ENCODE measurements around the gene FAM110D. TPM values are rescaled to one million over a fixed set of nuclear protein-coding genes. Genes with fewer than 3 reads are reported as not detected.

The FAM110D gene
- polyA plus RNA-seq, 3 donors, result 0.67 to 1.5 (median 1.1) TPM

- DNase-seq (ENCODE audit: extremely low read depth in 1 of 11, low read depth in 9 of 11, low spot score in 4 of 11), result no peak
Measured at GRCh38 chr1:26177182-26177684, 18.4 kb downstream of the FAM110D start, which contains the start of gene CNKSR1. TSS of gene CNKSR1 (plus strand) at chr1:26177491. CDS start at chr1:26177548, 57 bp downstream.

- no peak for DNase-seq (ENCODE audit: extremely low read depth in 1 of 11, low read depth in 9 of 11, low spot score in 4 of 11)
Measured at GRCh38 chr1:26180010-26180506, 21.2 kb downstream of the FAM110D start.

- no peak for DNase-seq (ENCODE audit: extremely low read depth in 1 of 11, low read depth in 9 of 11, low spot score in 4 of 11)
Measured at GRCh38 chr1:26181586-26182382, 22.9 kb downstream of the FAM110D start.

- no peak for DNase-seq (ENCODE audit: extremely low read depth in 1 of 11, low read depth in 9 of 11, low spot score in 4 of 11)
Measured at GRCh38 chr1:26182383-26182696, 23.5 kb downstream of the FAM110D start.

GRCh38 chr1:26184086-26184485 lies 25.2 kb downstream of the FAM110D start:
- no peak for DNase-seq (ENCODE audit: extremely low read depth in 1 of 11, low read depth in 9 of 11, low spot score in 4 of 11)

GRCh38 chr1:26184883-26185282 lies 26.0 kb downstream of the FAM110D start:
- no peak for DNase-seq (ENCODE audit: extremely low read depth in 1 of 11, low read depth in 9 of 11, low spot score in 4 of 11)

GRCh38 chr1:26187882-26188281 lies 29.0 kb downstream of the FAM110D start:
- no peak for DNase-seq (ENCODE audit: extremely low read depth in 1 of 11, low read depth in 9 of 11, low spot score in 4 of 11)

GRCh38 chr1:26188477-26188876 lies 29.6 kb downstream of the FAM110D start:
- DNase-seq (ENCODE audit: extremely low read depth in 1 of 11, low read depth in 9 of 11, low spot score in 4 of 11), result no peak

- DNase-seq (ENCODE audit: extremely low read depth in 1 of 11, low read depth in 9 of 11, low spot score in 4 of 11), result no peak
Measured at GRCh38 chr1:26189331-26189730, 30.5 kb downstream of the FAM110D start.

- no peak for DNase-seq (ENCODE audit: extremely low read depth in 1 of 11, low read depth in 9 of 11, low spot score in 4 of 11)
Measured at GRCh38 chr1:26189751-26190275, 30.9 kb downstream of the FAM110D start.

- DNase-seq (ENCODE audit: extremely low read depth in 1 of 11, low read depth in 9 of 11, low spot score in 4 of 11), result peak in 6 of 11 donors; percentile 17 to 65 (median 54)
Measured at GRCh38 chr1:26190373-26190987, 31.6 kb downstream of the FAM110D start, which contains the start of gene CATSPER4. TSS of gene CATSPER4 (plus strand) at chr1:26190602. CDS start at chr1:26190628, 26 bp downstream.

GRCh38 chr1:26191739-26192138 lies 32.9 kb downstream of the FAM110D start:
- DNase-seq (ENCODE audit: extremely low read depth in 1 of 11, low read depth in 9 of 11, low spot score in 4 of 11), result no peak

GRCh38 chr1:26195805-26196204 lies 36.9 kb downstream of the FAM110D start:
- DNase-seq (ENCODE audit: extremely low read depth in 1 of 11, low read depth in 9 of 11, low spot score in 4 of 11), result no peak

GRCh38 chr1:26197301-26197700 lies 38.4 kb downstream of the FAM110D start:
- DNase-seq (ENCODE audit: extremely low read depth in 1 of 11, low read depth in 9 of 11, low spot score in 4 of 11), result no peak

- no peak for DNase-seq (ENCODE audit: extremely low read depth in 1 of 11, low read depth in 9 of 11, low spot score in 4 of 11)
Measured at GRCh38 chr1:26197813-26198212, 38.9 kb downstream of the FAM110D start.

GRCh38 chr1:26200413-26200812 lies 41.5 kb downstream of the FAM110D start:
- no peak for DNase-seq (ENCODE audit: extremely low read depth in 1 of 11, low read depth in 9 of 11, low spot score in 4 of 11)

GRCh38 chr1:26203642-26204318 lies 44.9 kb downstream of the FAM110D start:
- DNase-seq (ENCODE audit: extremely low read depth in 1 of 11, low read depth in 9 of 11, low spot score in 4 of 11), result no peak

GRCh38 chr1:26210147-26210870 lies 51.4 kb downstream of the FAM110D start:
- DNase-seq (ENCODE audit: extremely low read depth in 1 of 11, low read depth in 9 of 11, low spot score in 4 of 11), result no peak

GRCh38 chr1:26212726-26213125 lies 53.8 kb downstream of the FAM110D start:
- no peak for DNase-seq (ENCODE audit: extremely low read depth in 1 of 11, low read depth in 9 of 11, low spot score in 4 of 11)

Data from renal cortex interstitium (tissue), 11 donors.